Endothelial cell of umbilical vein (primary cell): ENCODE measurements around the gene RABL3. TPM values are rescaled to one million over a fixed set of nuclear protein-coding genes. Genes with fewer than 3 reads are reported as not detected.
"Not testable (repeated sequence)": the region's sequence is repeated elsewhere in the genome, so short reads cannot be mapped to it uniquely, and the experiment has no call there.

ENCODE experiments used
- BruUV-seq: library from RNA; stranded (reverse); fragments of 400-500 nt; replicated peaks from 2 replicates; lab custom pipeline; 2021; lab: Mats Ljungman, UMichigan
- CTCF ChIA-PET: fragments of 300-600, 350-600 bp; sonication (Branson Sonifier 250); formaldehyde crosslinking; loops from one replicate; lab custom pipeline; 2021; ENCODE audit warnings: antibody characterized with exemption, inconsistent platforms; lab: Charles Lee
- POLR2A ChIA-PET: fragments of 300-600, 350-600 bp; sonication (Branson Sonifier 250); formaldehyde crosslinking; loops from one replicate; lab custom pipeline; 2021; ENCODE audit warnings: antibody characterized with exemption, inconsistent platforms; lab: Charles Lee
- DNase-seq: peaks from one replicate; pipeline ENCODE4 v3.0.0-alpha.2; 2011; ENCODE audit warnings: low read depth, low spot score
- FAIRE-seq: peaks from 2 replicates; lab custom pipeline; 2011; peaks lifted over from hg19 to GRCh38; lab: Jason Lieb, UNC
- H2AFZ ChIP-seq: 2 replicates; pipeline ENCODE4 v1.6.0; 2012; ENCODE audit warnings: low read depth, low read length, control low read depth, inconsistent platforms
- H3K27ac ChIP-seq: 2 replicates; pipeline ENCODE4 v1.5.1; 2011; ENCODE audit warnings: low read depth, mild to moderate bottlenecking, control low read depth, low read length, moderate library complexity; ENCODE audit not compliant: insufficient read depth
- H3K27me3 ChIP-seq, 2 experiments: 2 replicates each; pipeline versions ENCODE4 v1.6.0 to v1.6.1; 2011; ENCODE audit warnings: low read length in 2 of 2, mixed read lengths in 1 of 2; ENCODE audit not compliant: control insufficient read depth in 2 of 2, insufficient read depth in 2 of 2
- H3K36me3 ChIP-seq, 2 experiments: 2 replicates in 1 of 2; 3 replicates in 1 of 2; pipeline ENCODE4 v1.5.1; 2011; ENCODE audit warnings: low read length in 2 of 2, mild to moderate bottlenecking in 1 of 2, moderate library complexity in 1 of 2; ENCODE audit not compliant: control insufficient read depth in 2 of 2, insufficient read depth in 2 of 2; ENCODE audit errors: extremely low read depth in 1 of 2
- H3K4me1 ChIP-seq: 3 replicates; pipeline ENCODE4 v1.5.1; 2011; ENCODE audit warnings: mild to moderate bottlenecking, low read length; ENCODE audit not compliant: control insufficient read depth, insufficient read depth; ENCODE audit errors: extremely low read depth
- H3K4me2 ChIP-seq: 2 replicates; pipeline ENCODE4 v1.6.1; 2011; ENCODE audit warnings: low read length, control low read depth, mixed read lengths; ENCODE audit not compliant: insufficient read depth
- H3K4me3 ChIP-seq, 3 experiments: fragments of 200-600 bp in 1 of 3; sonication (generic), shearing (Covaris generic) in 1 of 3; replicated peaks in 1 of 3; 2 replicates each; pipeline ENCODE4 v1.5.1; 2011 to 2016; ENCODE audit warnings: control low read depth in 3 of 3, low read length in 3 of 3, mild to moderate bottlenecking in 2 of 3, inconsistent platforms in 1 of 3, low read depth in 1 of 3, moderate library complexity in 1 of 3; ENCODE audit not compliant: insufficient read depth in 1 of 3
- H3K79me2 ChIP-seq: 2 replicates; pipeline ENCODE4 v1.6.0; 2012; ENCODE audit warnings: low read length, inconsistent platforms; ENCODE audit not compliant: control insufficient read depth, insufficient read depth
- H3K9ac ChIP-seq: replicated peaks from 2 replicates; pipeline ENCODE3; 2011; ENCODE audit warnings: low read length, control low read depth; ENCODE audit not compliant: insufficient read depth; ENCODE audit errors: extremely low read depth
- H3K9me1 ChIP-seq: replicated peaks from 3 replicates; pipeline ENCODE4 v1.6.0; 2011; ENCODE audit warnings: mild to moderate bottlenecking, low read length; ENCODE audit not compliant: control insufficient read depth, insufficient read depth; ENCODE audit errors: extremely low read depth
- H3K9me3 ChIP-seq: replicated peaks from 2 replicates; pipeline ENCODE4 v1.5.1; 2012; ENCODE audit warnings: low read length, inconsistent platforms; ENCODE audit not compliant: control insufficient read depth, insufficient read depth
- H4K20me1 ChIP-seq: replicated peaks from 2 replicates; pipeline ENCODE3; 2011; ENCODE audit warnings: mild to moderate bottlenecking, low read length; ENCODE audit not compliant: control insufficient read depth, insufficient read depth; ENCODE audit errors: extremely low read depth
- EZH2 ChIP-seq: IDR thresholded peaks from 2 replicates; pipeline ENCODE4 v1.6.1; 2012; ENCODE audit warnings: borderline replicate concordance, low read depth, mild to moderate bottlenecking, moderate library complexity, low read length, inconsistent platforms; ENCODE audit not compliant: severe bottlenecking
- FOS ChIP-seq: IDR thresholded peaks from 2 replicates; pipeline ENCODE4 v1.6.1; 2011; ENCODE audit warnings: mild to moderate bottlenecking, low read length, moderate library complexity, borderline replicate concordance; ENCODE audit not compliant: insufficient read depth
- GATA2 ChIP-seq: IDR thresholded peaks from 2 replicates; pipeline ENCODE4 v1.7.0; 2011; ENCODE audit warnings: low read depth, mild to moderate bottlenecking, moderate library complexity, mixed read lengths, low read length; ENCODE audit not compliant: insufficient read length, insufficient read depth
- JUN ChIP-seq: IDR thresholded peaks from 2 replicates; pipeline ENCODE4 v1.6.1; 2011; ENCODE audit warnings: borderline replicate concordance, low read depth; ENCODE audit not compliant: insufficient read length, insufficient read depth
- MYC ChIP-seq: IDR thresholded peaks from one replicate; pipeline ENCODE4 v1.6.1; 2011; ENCODE audit warnings: mild to moderate bottlenecking, low read depth, low read length
- POLR2A ChIP-seq: IDR thresholded peaks from 2 replicates; pipeline ENCODE4 v1.6.1; 2012; ENCODE audit warnings: low read depth, mild to moderate bottlenecking, control low read depth, low read length
- POLR2AphosphoS5 ChIP-seq: IDR thresholded peaks from 2 replicates; pipeline ENCODE4 v1.6.1; 2012; ENCODE audit warnings: low read depth, mild to moderate bottlenecking, control low read depth, low read length, moderate library complexity; ENCODE audit not compliant: insufficient read depth
- dilution Hi-C: fragments of 300-500 bp; cut with MboI; formaldehyde crosslinking; loops from one replicate; pipeline ENCODE4 v1.15.0; 2019; ENCODE audit warnings: low sequenced_read_pairs; ENCODE audit not compliant: extremely low pct_ligation_motif_present
- intact Hi-C: fragments of 100-400 bp; cut with micrococcal nuclease; formaldehyde crosslinking; loops from one replicate; pipeline ENCODE4 v1.10.0; 2022
- polyA plus RNA-seq, 4 experiments: library from polyadenylated mRNA; depleted of rRNA in 3 of 4; stranded (reverse) in 3 of 4; unstranded in 1 of 4; fragments of >200 nt; gene quantifications; 2 replicates each; pipeline versions ENCODE4 v1.2.1 to v1.2.3, GENCODE V29; 2011 to 2012; ENCODE audit warnings: missing spikeins in 1 of 4
- total RNA-seq: library from RNA; stranded (reverse); gene quantifications from 2 replicates; pipeline ENCODE4 v1.2.3, GENCODE V29; 2021
- TF ChIP-seq, protein P1 (sequence below), 2 donors: IDR thresholded peaks; 1 replicate in 1 of 2; 2 replicates in 1 of 2; pipeline ENCODE4 v1.5.1; 2011; ENCODE audit warnings: low read length in 2 of 2, mild to moderate bottlenecking in 2 of 2, moderate library complexity in 2 of 2, control low read depth in 1 of 2, inconsistent platforms in 1 of 2, low read depth in 1 of 2; ENCODE audit not compliant: insufficient read depth in 1 of 2; ENCODE audit errors: extremely low read depth in 1 of 2
- TF ChIP-seq, protein P2 (sequence below): IDR thresholded peaks from 2 replicates; pipeline ENCODE4 v1.6.1; 2011; ENCODE audit not compliant: insufficient read depth, insufficient read length

Gene RABL3
- total and polyA plus RNA-seq, 2 donors (not counting 3 experiments of a cell fraction or from before 2014, with no cell fraction given) = 4.3 to 24.9 TPM

DNA sequence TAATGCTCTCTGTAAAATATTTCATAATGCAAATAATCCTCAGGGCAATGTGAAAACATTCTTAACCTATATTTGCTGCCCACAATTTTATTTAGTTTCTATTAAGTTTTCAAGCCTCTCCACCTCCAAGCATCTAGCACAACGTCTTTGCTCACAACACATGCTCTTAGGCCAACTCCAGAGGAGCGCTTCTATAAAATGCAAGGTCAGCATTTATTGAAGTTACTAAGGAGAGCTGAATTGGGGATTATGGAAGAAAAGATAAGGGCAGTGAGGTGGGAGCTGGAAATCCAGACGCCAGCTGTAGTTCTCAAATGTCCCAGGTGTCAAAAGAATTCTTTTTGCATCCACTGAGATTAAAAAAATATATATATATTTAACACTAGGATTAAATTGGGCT, 996 bp downstream of the RABL3 start:
- no TSS peak for BruUV-seq
- Histone ChIP-seq H2AFZ (no peak overlapping the region), H3K9me1 (no peaks in the 10 kb centered on the region), H3K36me3 (peaks cover 0 to 2% of the 10 kb centered on the region in 2 experiments), H3K9ac (no peak overlapping the region), H3K4me1 (peaks cover 29% of the 10 kb centered on the region), H4K20me1 (no peaks in the 10 kb centered on the region), H3K4me2 (peak overlapping the region; percentile 87), H3K27ac (no peak overlapping the region), H3K9me3 (no peaks in the 10 kb centered on the region), H3K79me2 (peaks cover 38% of the 10 kb centered on the region), H3K4me3 (peak overlapping the region in 2 of 3 experiments; percentile 23 to 81), H3K27me3 (no peaks in the 10 kb centered on the region)
- FAIRE-seq (no peak), DNase-seq (no peak)
- POLR2A ChIA-PET = no interaction called here
- intact Hi-C loops (loop anchor here (5.0 kb wide), 1 partner anchor 114 kb away; no protein-coding TSS in a partner anchor), dilution Hi-C loops (no loop called here)
- CTCF ChIA-PET = interaction anchor here (0.6 to 3.6 kb wide), 4 partner anchors 27 to 174 kb away, joined by 3 to 28 read pairs (median 4); no protein-coding TSS in a partner anchor
- TF ChIP-seq POLR2A (no peak), GATA2 (no peak), MYC (no peak), FOS (no peak), EZH2 (no peak), POLR2AphosphoS5 (no peak), JUN (no peak)
- TF ChIP-seq, protein P1, sequence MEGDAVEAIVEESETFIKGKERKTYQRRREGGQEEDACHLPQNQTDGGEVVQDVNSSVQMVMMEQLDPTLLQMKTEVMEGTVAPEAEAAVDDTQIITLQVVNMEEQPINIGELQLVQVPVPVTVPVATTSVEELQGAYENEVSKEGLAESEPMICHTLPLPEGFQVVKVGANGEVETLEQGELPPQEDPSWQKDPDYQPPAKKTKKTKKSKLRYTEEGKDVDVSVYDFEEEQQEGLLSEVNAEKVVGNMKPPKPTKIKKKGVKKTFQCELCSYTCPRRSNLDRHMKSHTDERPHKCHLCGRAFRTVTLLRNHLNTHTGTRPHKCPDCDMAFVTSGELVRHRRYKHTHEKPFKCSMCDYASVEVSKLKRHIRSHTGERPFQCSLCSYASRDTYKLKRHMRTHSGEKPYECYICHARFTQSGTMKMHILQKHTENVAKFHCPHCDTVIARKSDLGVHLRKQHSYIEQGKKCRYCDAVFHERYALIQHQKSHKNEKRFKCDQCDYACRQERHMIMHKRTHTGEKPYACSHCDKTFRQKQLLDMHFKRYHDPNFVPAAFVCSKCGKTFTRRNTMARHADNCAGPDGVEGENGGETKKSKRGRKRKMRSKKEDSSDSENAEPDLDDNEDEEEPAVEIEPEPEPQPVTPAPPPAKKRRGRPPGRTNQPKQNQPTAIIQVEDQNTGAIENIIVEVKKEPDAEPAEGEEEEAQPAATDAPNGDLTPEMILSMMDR (IDR thresholded peaks at IDR 0.05; ENCODE audit: extremely low read depth in 1 of 2, insufficient read depth in 1 of 2, low read depth in 1 of 2, low read length in 2 of 2) = no peak
- TF ChIP-seq, protein P2, sequence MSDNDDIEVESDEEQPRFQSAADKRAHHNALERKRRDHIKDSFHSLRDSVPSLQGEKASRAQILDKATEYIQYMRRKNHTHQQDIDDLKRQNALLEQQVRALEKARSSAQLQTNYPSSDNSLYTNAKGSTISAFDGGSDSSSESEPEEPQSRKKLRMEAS = no peak

DNA sequence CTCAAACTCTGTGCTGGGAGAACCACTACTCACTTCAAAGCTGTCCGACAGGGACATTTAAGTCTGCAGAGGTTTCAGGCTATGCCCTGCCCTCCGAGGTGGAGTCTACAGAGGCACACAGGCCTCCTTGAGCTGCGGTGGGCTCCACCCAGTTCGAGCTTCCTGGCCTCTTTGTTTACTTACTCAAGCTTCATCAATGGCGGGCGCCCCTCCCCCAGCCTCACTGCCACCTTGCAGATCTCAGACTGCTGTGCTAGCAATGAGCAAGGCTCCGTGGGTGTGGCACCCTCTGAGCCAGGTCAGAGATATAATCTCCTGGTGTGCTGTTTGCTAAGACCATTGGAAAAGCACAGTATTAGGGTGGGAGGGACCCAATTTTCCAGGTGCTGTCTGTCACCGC, 4.3 kb downstream of the RABL3 start:
- BruUV-seq, CTCF ChIA-PET, DNase-seq, dilution Hi-C loops, H3K9me1 ChIP-seq, H4K20me1 ChIP-seq, H2AFZ ChIP-seq, intact Hi-C loops, FAIRE-seq, H3K9ac ChIP-seq, POLR2A ChIA-PET, H3K4me3 ChIP-seq, H3K36me3 ChIP-seq, H3K4me2 ChIP-seq, H3K9me3 ChIP-seq, H3K79me2 ChIP-seq, H3K4me1 ChIP-seq, H3K27ac ChIP-seq, H3K27me3 ChIP-seq: not testable (repeated sequence)
